NCI-H1092 (cell line): ENCODE data around the gene HERC4.
"Not testable (repeated sequence)": the region's sequence is repeated elsewhere in the genome, so short reads cannot be mapped to it uniquely, and the experiment has no call there.

Experiments
- DNase-seq: peaks from one replicate; lab custom pipeline; 2025; lab: John Stamatoyannopoulos, UW

Gene HERC4

DNA sequence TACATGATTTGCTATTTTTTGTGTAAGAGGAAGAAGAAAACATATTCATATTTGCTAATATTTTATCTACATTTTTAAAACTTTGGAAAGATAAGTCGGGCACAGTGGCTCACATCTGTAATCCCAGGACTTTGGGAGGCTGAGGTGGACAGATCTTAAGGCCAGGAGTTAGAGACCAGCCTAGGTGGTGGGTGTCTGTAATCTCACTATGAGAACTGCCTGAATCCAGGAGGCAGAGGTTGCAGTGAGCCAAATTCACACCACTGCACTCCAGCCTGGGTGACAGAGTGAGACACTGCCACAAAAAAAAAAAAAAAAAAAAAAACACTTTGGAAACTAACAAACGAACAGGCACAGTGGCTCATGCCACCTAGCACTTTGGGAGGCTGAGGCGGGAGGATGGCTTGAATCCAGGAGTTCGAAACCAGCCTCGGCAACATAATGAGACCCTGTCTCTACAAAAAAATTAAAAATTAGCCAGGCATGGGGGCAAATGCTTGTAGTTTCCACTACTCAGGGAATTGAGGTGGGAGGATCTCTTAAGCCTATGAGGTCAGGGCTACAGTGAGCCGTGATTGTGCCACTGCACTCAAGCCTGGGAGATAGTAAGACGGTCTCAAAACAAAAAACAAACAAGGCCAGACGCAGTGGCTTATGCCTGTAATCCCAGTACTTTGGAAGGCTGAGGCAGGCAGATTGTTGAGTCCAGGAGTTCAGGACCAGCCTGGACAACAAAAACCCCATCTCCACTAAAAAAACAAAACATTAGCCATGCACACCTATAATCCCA is 25.6 kb downstream of the HERC4 start:
- DNase-seq = no peak

DNA sequence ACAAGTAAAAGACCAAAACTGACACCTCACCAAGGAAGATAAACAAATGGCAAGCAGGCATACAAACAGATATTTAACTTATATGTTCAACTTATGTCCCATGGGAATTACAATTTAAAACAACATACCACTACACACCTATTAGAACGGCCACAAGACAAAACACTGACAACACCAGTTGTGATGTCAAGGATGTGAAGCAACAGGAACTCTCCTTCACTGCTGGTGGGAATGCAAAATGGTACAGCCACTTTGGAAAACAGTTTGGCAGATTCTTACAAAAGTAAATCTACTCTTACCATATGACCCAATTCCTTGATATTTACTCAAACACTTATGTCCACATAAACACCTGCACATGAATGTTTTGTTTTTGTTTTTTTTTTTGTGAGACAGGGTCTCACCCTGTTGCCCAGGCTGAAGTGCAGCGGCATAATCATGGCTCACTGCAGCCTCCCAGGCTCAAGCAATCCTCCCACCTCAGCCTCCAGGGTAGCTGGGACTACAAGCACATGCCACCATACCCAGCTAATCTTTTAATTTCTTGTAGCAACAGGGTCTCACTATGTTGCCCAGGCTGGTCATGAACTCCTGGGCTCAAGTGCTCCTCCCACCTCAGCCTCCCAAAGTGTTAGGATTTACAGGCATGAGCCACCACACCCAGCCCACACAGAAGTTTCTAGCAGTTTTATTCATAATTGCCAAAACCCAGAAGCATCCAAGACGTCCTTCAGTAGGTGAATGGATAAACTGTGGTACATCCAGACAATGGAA is 27.3 kb downstream of the HERC4 start:
- DNase-seq = no peak

DNA sequence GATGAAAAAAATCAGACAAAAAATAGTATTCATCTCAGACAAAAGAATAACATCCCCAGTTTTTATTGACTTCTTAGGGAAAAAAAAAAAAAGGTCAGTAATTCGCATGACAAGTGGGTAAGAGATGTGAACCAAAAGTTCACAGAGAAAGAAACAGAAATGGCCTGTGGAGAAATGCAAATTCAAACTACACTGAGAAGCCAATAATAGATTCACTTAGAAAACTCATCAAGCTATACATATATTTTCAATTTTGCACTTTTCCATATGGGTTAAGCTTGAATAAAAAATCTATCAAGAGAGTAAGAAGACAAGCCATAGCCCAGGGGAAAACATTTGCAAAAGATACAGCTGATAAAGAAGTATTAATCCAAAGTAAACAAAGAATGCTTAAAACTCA is 28.0 kb downstream of the HERC4 start:
- no peak for DNase-seq

DNA sequence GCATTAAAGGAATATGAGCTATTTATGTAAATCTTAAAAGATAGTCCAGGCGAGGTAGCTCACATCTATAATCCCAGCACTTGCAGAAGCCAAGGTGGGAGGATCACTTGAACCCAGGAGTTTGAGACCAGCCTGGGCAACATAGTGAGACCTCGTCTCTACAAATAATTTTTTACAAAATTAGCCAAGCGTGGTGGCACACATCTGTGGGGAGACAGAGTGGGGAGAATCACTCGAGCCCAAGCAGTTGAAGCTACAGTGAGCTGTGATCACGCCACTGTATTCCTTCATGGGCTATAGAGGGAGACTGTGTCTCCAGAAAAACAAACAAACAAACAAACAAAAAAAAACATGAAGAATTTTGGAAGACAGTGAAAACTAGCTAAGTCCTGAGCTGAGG is 28.4 kb downstream of the HERC4 start:
- DNase-seq = no peak

DNA sequence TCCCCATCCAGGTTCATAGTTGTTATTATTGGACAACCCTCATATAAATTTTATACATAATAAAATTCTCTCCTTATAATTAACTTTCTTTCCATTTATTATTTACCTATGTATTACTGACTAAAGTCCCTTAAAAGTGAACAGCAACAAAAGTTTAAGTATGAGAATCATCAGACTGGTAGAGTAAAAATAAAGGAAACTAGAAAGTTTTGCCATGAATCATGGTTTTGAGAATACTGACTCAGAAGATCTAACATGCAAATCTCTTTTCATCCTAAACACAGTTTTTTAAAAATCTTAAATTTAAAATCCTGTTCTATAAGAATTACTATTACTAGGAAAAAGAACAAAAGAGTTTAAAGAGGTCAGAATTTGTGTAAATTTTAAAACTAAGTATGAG is 32.1 kb downstream of the HERC4 start:
- DNase-seq = no peak

DNA sequence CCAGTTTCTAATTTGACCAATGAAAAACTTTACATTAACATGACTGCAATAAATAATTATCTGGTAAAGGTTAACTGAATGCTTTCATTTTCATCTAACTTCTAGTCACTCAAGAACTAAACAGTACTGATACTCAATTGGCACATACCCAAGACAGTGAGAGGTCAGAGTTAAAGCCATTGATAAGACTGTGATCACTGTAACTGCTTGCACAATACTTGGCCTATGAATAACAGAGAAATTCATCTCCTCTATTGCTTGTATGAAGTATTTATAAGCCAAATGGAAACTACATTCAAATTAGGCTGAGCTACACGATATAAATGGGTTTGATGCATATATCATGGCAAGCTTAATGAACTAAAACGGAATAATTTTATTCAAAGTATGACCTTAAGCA is 43.0 kb downstream of the HERC4 start:
- DNase-seq = no peak

DNA sequence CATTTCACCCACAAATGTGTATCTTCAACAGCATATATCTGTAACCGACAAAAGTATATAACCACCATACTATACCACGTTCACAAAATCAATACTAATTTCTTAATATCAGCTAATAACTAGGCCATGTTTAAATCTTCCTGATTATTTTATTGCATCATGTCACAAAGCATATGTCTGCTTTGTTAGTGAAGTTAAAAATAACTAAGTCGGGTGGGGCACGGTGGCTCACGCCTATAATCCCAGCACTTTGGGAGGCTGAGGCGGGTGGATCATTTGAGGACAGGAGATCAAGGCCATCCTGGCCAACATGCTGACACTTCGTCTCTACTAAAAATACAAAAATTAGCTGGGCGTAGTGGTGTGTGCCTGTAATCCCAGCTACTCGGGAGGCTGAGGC is 47.7 kb downstream of the HERC4 start:
- DNase-seq = no peak

DNA sequence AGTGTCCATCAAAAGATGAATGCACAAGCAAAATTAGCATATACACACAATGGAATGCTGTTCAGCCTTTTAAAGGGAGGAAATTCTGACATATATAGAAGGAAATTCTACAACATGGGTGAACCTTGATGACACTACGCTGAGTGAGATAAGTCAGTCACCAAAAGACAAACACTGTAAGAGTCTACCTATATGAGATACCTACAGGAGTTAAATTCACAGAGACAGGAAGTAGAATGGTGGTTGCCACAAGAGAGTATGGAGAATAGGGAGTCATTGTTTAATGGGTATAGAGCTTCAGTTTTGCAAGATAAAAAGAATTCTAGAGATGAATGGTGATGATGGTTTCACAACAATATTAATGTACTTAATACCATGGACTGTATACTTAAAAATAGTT is 51.8 kb downstream of the HERC4 start:
- no peak for DNase-seq

DNA sequence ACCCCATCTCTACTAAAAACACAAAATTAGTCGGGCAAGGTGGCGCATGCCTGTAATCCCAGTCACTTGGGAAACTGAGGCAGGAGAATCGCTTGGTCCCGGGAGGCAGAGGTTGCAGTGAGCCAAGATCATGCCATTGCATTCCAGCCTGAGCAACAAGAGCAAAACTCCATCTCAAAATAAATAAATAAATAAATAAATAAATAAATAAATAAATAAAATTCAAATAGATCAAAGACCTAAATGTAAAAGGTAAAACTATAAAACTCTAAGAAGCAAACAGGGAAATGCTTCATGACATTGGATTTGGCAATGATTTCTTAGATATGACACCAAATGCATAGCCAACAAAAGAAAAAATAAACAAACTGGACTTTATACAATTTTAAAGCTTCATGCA is 52.8 kb downstream of the HERC4 start:
- not testable (repeated sequence) for DNase-seq

DNA sequence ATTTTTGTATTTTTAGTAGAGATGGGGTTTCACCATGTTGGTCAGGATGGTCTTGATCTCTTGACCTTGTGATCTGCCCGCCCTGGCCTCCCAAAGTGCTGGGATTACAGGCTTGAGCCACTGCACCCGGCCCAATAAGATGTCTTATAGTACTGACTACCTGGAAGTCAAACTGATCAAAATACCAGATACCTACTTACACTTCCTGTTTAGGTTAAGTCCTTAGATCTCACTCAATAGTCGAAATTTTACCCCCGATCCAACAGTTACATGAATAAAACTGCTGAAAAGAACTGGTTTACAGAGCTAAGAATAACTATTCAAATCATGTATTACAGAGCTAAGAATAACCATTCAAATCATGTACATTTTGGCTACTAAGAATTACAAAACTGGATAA is 58.6 kb downstream of the HERC4 start:
- not testable (repeated sequence) for DNase-seq

DNA sequence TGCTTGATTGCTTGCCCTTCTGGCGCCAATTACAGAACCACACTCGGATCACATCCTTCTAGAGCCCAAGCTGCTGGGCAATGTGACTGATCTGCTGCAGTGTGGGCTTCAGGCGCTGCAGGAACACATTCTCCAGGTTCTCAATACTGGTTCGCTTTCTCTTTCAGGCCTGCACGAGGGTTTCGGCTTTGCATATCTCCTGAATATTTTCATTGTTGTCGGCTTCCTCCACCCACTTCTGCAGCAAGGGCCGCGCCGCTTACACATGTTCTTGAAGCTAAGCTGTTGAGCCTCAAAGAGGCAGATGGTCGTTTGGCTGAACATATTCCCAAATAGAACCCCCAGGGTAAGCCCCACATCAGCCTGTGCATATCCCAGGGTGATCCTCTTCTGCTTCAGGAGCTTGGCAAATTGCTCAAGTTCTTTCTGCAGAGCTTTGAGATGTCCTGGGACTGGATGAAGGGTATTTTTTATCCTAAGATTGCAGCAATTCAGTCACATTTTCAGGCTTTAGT is 64.6 kb downstream of the HERC4 start:
- no peak for DNase-seq

DNA sequence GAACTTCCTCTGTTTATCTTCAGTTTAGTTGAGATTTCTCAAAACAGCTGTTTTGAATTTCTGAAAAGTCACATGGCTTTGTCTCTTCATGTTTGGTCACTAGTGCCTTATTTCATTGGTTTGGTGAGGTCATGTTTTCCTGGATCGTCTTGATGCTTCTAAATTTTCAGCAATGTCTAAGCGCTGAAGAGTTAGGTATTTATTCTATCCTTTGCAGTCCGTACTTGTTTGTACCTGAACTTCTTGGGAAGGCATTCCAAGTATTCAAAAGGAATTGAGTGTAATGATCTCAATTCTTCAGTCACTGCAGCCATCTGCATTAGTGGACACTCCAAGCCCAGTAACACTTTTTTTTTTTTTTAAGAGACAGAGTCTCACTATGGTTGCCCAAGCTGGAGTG is 67.7 kb downstream of the HERC4 start:
- no peak for DNase-seq

DNA sequence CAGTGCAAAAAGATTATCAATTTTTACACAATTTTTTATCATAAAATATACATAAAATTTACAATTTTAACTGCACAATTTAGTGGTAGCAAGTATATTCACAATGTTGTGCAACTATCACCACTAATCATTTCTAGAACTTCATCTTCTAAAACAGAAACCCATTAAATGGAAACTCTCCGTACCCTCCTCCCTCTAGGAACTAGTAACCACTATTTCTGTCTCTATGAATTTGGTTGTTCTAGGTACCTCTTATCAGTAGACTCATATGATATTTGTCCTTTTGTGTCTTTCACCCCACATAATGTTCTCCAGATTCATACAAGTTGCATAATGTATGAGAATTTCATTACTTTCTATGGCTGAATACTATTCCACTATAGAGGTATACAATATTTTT is 73.5 kb downstream of the HERC4 start:
- no peak for DNase-seq

DNA sequence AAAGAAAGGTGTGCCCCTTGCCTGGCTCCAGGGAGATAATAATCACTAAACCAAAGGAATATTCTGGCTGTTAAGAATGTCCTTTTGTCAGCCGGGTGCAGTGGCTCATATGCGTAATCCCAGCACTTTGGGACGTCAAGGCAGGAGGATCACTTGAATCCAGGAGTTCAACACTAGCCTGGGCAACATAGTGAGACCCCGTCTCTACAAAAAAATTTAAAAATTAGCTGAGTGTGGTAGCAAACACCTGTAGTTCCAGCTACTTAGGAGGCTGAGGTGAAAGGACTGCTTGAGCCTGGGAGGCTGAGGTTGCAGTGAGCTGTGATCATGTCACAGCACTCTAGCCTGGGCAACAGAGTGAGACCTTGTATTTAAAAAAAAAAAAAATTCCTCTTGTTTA is 74.1 kb downstream of the HERC4 start:
- DNase-seq = no peak

DNA sequence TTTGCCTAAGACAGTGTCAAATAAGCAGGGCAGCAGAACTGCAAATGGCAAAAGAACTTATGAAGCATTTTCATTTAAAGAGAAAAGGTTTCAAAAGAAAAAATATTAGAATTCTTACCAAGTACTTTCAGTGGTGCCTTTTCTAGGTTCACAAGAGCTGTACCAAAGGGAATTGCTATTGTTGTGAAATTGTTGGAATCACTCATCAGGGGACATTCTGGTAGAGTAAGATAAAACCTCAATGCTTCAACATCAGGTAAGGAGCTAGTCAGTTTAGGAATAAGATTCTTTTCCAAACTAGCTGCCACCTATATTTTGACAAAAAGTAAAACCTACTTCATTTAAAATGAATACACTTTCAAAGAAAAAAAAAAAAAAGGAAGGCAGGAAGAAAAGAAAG is 85.0 kb downstream of the HERC4 start:
- DNase-seq = no peak

DNA sequence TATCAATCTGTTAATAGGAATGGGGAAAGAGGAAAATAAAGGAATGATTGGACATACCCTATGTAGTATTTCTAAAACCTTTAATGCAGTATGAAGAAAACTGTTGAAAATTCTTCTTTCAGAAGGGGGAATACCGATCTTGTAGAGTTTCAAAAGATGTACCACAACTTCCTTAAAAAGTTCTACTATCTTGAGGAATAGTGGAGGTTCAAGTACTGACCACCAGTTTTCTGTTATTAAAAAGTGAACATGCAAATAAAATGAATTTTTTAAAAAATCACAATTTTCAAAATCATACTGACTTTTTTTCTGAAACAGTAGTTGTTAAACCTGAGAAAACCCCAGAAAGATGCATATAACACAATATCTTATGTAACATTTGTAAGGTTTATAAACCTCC is 86.5 kb downstream of the HERC4 start:
- DNase-seq = no peak

DNA sequence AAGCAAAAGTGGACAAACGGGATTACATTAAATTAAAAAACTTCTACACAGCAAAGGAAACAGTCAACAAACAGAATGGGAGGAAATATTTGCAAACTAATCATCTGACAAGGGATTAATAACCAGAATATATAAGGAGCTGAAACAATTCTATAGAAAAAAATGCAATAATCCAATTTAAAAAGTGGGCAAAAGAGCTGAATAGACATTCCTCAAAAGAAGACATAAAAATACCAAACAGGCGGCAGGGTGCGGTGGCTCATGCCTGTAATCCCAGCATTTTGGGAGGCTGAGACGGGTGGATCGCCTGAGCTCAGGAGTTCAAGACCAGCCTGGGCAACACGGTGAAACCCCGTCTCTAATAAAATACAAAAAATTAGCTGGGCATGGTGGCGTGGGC is 92.5 kb downstream of the HERC4 start:
- not testable (repeated sequence) for DNase-seq

DNA sequence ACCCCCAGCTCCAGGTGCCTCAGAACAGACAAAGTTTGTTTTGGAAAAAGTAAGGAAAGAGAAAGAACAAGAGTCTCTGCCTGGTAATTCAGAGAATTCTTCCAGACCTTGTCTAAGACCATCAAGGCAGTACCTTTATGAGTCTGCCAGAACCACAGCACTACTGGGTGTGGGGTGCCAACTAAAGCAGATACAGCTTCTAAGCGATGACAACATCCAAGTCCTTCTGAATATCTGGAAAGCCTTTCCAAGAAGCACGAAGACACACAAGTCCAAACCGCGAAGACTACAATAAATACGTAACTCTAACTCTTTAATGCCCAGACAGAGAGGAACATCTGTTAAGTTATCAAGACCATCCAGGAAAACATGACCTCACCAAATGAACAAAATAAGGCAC is 96.3 kb downstream of the HERC4 start:
- DNase-seq = no peak

DNA sequence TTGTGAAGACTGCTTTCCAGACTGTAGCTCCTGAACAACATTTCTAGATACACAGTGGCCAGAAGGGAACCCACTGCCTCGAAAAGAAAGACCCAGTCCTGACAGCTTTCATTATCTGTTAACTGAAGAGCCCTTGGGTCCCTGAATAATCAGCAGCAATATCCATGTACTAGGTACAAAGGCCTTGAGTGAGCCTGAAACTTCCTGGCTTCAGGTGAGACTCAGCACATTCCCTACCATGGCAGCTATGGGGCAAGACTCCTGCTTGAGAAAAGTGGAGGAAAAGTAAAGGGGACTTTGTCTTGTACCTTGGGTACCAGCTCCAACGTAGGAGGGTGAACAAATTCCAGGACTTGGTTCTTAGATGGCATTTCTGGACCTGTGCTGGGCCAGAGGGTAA is 97.8 kb downstream of the HERC4 start:
- DNase-seq = no peak

DNA sequence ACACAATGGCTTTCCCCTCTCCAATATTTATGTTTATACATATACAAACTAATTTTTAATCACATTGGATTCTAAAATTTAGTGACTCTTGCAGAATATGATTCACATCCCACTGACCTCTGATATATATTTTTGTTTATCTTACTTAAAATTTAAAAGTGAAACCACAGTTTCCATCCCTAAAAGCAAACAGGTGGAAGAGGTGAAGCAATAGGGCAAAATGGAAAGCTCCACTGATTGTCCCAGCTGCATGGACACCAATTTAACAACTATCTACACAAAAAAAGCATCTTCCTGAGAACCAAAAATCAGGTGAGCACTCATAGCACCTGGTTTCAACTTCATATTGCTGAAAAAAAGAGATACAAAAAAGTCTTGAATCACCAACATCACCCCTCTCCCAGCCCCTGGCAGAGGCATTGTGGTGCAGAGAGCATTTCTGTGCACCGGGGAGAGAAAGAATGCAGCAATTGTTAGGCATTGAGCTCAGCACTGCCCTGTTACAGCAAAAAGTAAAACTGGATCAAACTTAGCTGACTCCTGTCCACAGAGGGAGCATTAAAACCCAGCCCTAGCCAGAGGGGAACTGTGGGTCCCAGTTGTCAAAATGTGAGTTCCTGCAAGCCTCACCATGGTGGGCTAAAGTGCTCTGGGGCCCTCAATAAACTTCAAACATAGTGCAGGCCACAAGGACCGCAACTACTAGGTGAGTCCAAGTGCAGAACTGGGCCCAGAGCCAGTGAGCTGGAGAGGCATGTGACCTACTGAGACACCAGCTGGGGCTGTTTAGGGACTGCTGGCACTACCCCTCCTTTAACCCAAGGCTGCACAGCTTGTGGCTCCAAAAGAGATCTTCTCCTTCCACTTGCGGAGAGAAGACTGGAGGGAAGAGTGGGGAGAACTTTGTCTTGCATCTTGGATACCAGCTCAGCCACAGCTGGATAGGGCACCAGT is 98.5 kb downstream of the HERC4 start:
- DNase-seq = no peak

DNA sequence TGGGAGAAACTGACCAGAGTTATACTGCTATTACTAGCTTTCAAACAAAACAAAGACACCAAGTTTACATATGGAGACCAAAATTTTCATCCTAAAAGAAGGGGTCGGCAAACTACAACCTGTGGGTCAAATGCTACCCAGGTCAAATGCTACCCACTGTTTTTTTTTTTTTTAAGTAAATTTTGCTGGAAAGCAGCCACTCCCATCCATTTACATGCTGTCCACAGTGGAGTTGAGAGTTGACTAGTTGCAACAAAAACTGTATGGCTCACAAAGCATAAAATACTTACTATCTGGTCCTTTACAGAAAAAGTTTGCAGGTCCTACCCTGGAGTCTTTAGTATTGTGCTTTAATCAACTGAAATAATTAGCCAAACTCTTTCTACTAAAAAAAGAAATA is 99.2 kb downstream of the HERC4 start:
- DNase-seq = no peak

DNA sequence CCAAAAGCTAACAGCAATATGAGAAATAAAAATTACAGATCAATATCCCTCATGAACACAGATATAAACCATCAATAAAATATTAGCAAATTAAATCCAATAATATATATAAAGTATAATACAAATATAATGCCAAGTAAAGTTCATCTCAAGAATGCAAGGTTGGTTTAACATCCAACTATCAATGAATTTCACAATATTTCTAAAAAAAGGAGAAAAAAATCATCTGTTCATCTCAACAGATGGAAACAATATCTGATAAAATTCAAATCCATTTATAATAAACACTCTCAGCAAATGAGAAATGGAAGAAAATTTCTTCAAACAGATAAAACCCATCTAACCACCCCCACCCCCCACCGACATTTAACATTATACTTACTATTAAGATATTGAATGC is 103.8 kb downstream of the HERC4 start:
- DNase-seq = no peak
